Astrocyte (in vitro differentiated cells and primary cell): ENCODE data around the gene BANK1.

Experiments
- CTCF ChIP-seq: IDR thresholded peaks from 2 replicates; pipeline ENCODE4 v1.5.1; 2011; ENCODE audit warnings: low read depth, mild to moderate bottlenecking, inconsistent platforms, low read length, moderate library complexity; ENCODE audit not compliant: insufficient read depth
- EZH2 ChIP-seq: IDR thresholded peaks from 2 replicates; pipeline ENCODE4 v1.6.1; 2012; ENCODE audit warnings: mild to moderate bottlenecking, low read length, inconsistent platforms; ENCODE audit not compliant: insufficient read depth

- TF ChIP-seq CTCF (no peak), EZH2 (no peak)
Measured at GRCh38 chr4:102037566-102037965, 247.0 kb downstream of the BANK1 start.
